ENCODE results near the gene SH2D7. TPM values are rescaled to one million over a fixed set of nuclear protein-coding genes. Genes with fewer than 3 reads are reported as not detected.

Gene SH2D7
- polyA plus RNA-seq, 1 donor from 2014 or later, result not detected

DNA sequence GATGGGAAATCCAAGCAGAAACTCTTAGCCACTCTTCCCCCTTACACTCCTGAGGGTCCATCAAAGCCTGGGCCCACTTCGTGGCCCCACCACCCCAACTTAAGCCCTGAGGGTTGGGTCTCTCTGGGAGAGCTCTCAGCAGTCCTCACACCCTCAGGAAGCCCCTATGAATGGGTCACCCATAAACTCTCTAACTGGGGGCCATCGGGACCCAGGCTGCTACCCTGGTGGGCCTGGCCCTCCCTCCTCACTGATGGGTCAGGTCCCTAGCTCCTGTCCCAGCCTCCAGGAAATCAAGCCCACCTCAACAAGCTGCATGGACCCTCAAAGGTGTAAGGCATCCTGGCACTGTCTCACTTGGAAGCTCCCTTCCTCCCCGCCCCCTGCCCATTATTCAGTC lies 19.4 kb downstream of the SH2D7 start:
- no peak for TF ChIP-seq POLR2AphosphoS5 (IDR thresholded peaks at IDR 0.05)
- no peak for TF ChIP-seq EZH2 (IDR thresholded peaks at IDR 0.05; ENCODE audit: borderline replicate concordance, insufficient read depth, low read length, poor library complexity, severe bottlenecking)
- no peak for TF ChIP-seq RAD21 (conservative IDR thresholded peaks at IDR 0.05)
- no peak for TF ChIP-seq EP300 (conservative IDR thresholded peaks at IDR 0.05; ENCODE audit: poor library complexity, severe bottlenecking)
- TF ChIP-seq TAF1 (IDR thresholded peaks at IDR 0.05; ENCODE audit: low read depth), result no peak
- TF ChIP-seq, protein P1, sequence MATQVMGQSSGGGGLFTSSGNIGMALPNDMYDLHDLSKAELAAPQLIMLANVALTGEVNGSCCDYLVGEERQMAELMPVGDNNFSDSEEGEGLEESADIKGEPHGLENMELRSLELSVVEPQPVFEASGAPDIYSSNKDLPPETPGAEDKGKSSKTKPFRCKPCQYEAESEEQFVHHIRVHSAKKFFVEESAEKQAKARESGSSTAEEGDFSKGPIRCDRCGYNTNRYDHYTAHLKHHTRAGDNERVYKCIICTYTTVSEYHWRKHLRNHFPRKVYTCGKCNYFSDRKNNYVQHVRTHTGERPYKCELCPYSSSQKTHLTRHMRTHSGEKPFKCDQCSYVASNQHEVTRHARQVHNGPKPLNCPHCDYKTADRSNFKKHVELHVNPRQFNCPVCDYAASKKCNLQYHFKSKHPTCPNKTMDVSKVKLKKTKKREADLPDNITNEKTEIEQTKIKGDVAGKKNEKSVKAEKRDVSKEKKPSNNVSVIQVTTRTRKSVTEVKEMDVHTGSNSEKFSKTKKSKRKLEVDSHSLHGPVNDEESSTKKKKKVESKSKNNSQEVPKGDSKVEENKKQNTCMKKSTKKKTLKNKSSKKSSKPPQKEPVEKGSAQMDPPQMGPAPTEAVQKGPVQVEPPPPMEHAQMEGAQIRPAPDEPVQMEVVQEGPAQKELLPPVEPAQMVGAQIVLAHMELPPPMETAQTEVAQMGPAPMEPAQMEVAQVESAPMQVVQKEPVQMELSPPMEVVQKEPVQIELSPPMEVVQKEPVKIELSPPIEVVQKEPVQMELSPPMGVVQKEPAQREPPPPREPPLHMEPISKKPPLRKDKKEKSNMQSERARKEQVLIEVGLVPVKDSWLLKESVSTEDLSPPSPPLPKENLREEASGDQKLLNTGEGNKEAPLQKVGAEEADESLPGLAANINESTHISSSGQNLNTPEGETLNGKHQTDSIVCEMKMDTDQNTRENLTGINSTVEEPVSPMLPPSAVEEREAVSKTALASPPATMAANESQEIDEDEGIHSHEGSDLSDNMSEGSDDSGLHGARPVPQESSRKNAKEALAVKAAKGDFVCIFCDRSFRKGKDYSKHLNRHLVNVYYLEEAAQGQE (IDR thresholded peaks at IDR 0.05; ENCODE audit: borderline replicate concordance), result no peak
- no peak for TF ChIP-seq SMC3 (conservative IDR thresholded peaks at IDR 0.05; ENCODE audit: poor library complexity)
- TF ChIP-seq, protein P2, sequence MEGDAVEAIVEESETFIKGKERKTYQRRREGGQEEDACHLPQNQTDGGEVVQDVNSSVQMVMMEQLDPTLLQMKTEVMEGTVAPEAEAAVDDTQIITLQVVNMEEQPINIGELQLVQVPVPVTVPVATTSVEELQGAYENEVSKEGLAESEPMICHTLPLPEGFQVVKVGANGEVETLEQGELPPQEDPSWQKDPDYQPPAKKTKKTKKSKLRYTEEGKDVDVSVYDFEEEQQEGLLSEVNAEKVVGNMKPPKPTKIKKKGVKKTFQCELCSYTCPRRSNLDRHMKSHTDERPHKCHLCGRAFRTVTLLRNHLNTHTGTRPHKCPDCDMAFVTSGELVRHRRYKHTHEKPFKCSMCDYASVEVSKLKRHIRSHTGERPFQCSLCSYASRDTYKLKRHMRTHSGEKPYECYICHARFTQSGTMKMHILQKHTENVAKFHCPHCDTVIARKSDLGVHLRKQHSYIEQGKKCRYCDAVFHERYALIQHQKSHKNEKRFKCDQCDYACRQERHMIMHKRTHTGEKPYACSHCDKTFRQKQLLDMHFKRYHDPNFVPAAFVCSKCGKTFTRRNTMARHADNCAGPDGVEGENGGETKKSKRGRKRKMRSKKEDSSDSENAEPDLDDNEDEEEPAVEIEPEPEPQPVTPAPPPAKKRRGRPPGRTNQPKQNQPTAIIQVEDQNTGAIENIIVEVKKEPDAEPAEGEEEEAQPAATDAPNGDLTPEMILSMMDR (IDR thresholded peaks at IDR 0.05; ENCODE audit: poor library complexity, severe bottlenecking), result no peak
- TF ChIP-seq MXI1 (conservative IDR thresholded peaks at IDR 0.05; ENCODE audit: poor library complexity, severe bottlenecking), result no peak
- no peaks in the 10 kb centered on the region for H3K9me2 ChIP-seq (ENCODE audit: insufficient read depth, low read length)

DNA sequence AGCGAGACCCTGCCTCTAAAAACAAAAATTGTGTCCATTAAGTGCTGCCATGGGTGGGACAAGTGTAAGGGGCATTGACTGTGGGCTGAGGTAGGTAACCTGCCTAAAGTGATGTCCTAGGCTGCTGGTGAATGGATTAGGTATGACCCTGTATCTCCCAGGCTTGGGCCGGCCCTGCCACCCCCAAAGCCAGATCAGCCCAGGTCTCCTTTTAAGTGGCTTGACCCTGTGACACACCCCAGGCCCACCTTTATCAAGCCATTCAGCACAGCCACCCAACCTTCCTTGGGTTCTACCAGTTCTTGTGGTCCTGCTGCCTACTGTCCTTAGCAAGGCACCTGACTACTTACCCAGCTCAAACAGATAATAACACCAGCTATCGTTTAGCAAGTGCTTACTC lies 20.2 kb downstream of the SH2D7 start:
- no peak overlapping the region for H3K9ac ChIP-seq (ENCODE audit: low read length)
- TF ChIP-seq, protein P2 (IDR thresholded peaks at IDR 0.05; ENCODE audit: poor library complexity, severe bottlenecking), result no peak
- TF ChIP-seq EP300 (conservative IDR thresholded peaks at IDR 0.05; ENCODE audit: poor library complexity, severe bottlenecking) (no peak), RAD21 (conservative IDR thresholded peaks at IDR 0.05) (no peak), TAF1 (IDR thresholded peaks at IDR 0.05; ENCODE audit: low read depth) (no peak), EZH2 (IDR thresholded peaks at IDR 0.05; ENCODE audit: borderline replicate concordance, insufficient read depth, low read length, poor library complexity, severe bottlenecking) (no peak), MXI1 (conservative IDR thresholded peaks at IDR 0.05; ENCODE audit: poor library complexity, severe bottlenecking) (no peak), POLR2AphosphoS5 (IDR thresholded peaks at IDR 0.05) (no peak)
- TF ChIP-seq, protein P1 (IDR thresholded peaks at IDR 0.05; ENCODE audit: borderline replicate concordance), result no peak
- H4K20me1 ChIP-seq (ENCODE audit: insufficient read depth), result no peaks in the 10 kb centered on the region
- H3K4me3 ChIP-seq (ENCODE audit: low read length), result no peak overlapping the region
- no peak overlapping the region for H3K4me2 ChIP-seq (ENCODE audit: low read length)
- no peaks in the 10 kb centered on the region for H3K36me3 ChIP-seq (ENCODE audit: insufficient read depth, low read length)
- no peaks in the 10 kb centered on the region for H3F3A ChIP-seq (ENCODE audit: insufficient read depth, low read length, poor library complexity, severe bottlenecking)
- no peak overlapping the region for H2AFZ ChIP-seq (ENCODE audit: low read depth, low read length)
- no peaks in the 10 kb centered on the region for H3K9me3 ChIP-seq (ENCODE audit: low read length)
- no peaks in the 10 kb centered on the region for H3K79me2 ChIP-seq (replicated peaks; ENCODE audit: insufficient read depth, low read length)
- H3K27me3 ChIP-seq (ENCODE audit: insufficient read depth, low read depth, low read length), result no peaks in the 10 kb centered on the region
- H3K9me2 ChIP-seq (ENCODE audit: insufficient read depth, low read length), result no peaks in the 10 kb centered on the region
- H3K27ac ChIP-seq (ENCODE audit: low read length), result no peak overlapping the region

More for the DNA sequence above, 19.4 kb downstream of the SH2D7 start:
- H3K79me2 ChIP-seq (replicated peaks; ENCODE audit: insufficient read depth, low read length), result no peaks in the 10 kb centered on the region
- no peak overlapping the region for H3K27ac ChIP-seq (ENCODE audit: low read length)
- no peaks in the 10 kb centered on the region for H4K20me1 ChIP-seq (ENCODE audit: insufficient read depth)
- H2AFZ ChIP-seq (ENCODE audit: low read depth, low read length), result no peak overlapping the region
- no peaks in the 10 kb centered on the region for H3K27me3 ChIP-seq (ENCODE audit: insufficient read depth, low read depth, low read length)
- no peaks in the 10 kb centered on the region for H3F3A ChIP-seq (ENCODE audit: insufficient read depth, low read length, poor library complexity, severe bottlenecking)
- no peaks in the 10 kb centered on the region for H3K36me3 ChIP-seq (ENCODE audit: insufficient read depth, low read length)
- H3K9me3 ChIP-seq (ENCODE audit: low read length), result no peaks in the 10 kb centered on the region
- H3K4me2 ChIP-seq (ENCODE audit: low read length), result no peak overlapping the region
- H3K9ac ChIP-seq (ENCODE audit: low read length), result no peak overlapping the region
- no peak overlapping the region for H3K4me3 ChIP-seq (ENCODE audit: low read length)

All from neural cell (in vitro differentiated cells).